AG10803 (cell line): ENCODE measurements around the gene UGT1A8.

Experiments used
- DNase-seq: peaks from one replicate; pipeline ENCODE4 v3.0.0; 2010; ENCODE audit warnings: low read depth
- H3K4me3 ChIP-seq: 2 replicates; pipeline ENCODE4 v1.5.1; 2011; ENCODE audit warnings: mild to moderate bottlenecking, low read length, control low read depth
- CTCF ChIP-seq: conservative IDR thresholded peaks from 2 replicates; pipeline ENCODE4 v1.5.1; 2011; ENCODE audit warnings: mild to moderate bottlenecking, low read length, control low read depth, inconsistent platforms

The UGT1A8 gene

GRCh38 chr2:233795735-233796171, 178.3 kb downstream of the UGT1A8 start:
- no peak overlapping the region for H3K4me3 ChIP-seq
- no peak for DNase-seq
- TF ChIP-seq CTCF: no peak

GRCh38 chr2:233796254-233796653, 178.8 kb downstream of the UGT1A8 start:
- TF ChIP-seq CTCF: no peak
- DNase-seq: no peak

GRCh38 chr2:233798335-233799086, 181.1 kb downstream of the UGT1A8 start:
- no peak overlapping the region for H3K4me3 ChIP-seq
- DNase-seq: no peak
- TF ChIP-seq CTCF: no peak

More at GRCh38 chr2:233796254-233796653, 178.8 kb downstream of the UGT1A8 start:
- H3K4me3 ChIP-seq: no peak overlapping the region

DNA sequence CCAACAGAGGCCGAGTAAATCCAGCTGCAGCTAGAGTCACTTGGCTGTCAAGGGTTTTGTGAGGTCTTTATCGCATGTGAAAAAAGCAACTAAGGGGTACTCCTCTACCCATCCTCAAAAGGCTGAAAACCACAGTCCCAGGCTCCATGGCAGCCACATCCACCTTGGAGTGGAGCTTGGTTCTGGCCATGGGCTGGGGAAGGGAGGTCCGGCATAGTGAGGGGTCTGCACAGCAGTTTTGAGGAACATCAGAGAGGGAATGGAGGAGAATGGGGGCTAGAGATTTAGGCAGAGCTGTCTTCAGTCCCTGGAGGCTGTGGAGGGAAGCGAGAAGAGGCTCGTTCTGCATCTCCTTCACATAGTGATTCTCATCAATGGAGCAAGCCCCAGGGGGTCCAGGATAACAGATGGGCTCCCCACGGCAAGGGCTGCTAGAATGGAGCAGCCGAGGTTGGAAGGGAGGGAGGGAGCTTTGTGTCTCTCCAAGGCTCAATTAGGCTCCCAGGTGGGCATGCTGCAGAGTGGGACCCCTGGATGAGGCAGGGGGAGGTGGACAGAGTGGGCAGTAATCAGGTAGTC, 181.7 kb downstream of the UGT1A8 start:
- no peak for TF ChIP-seq CTCF
- H3K4me3 ChIP-seq: no peak overlapping the region
- no peak for DNase-seq

- no peak for TF ChIP-seq CTCF
- no peak overlapping the region for H3K4me3 ChIP-seq
- DNase-seq: no peak
These were observed 182.3 kb downstream of the UGT1A8 start for GRCh38 chr2:233799716-233800115.

DNA sequence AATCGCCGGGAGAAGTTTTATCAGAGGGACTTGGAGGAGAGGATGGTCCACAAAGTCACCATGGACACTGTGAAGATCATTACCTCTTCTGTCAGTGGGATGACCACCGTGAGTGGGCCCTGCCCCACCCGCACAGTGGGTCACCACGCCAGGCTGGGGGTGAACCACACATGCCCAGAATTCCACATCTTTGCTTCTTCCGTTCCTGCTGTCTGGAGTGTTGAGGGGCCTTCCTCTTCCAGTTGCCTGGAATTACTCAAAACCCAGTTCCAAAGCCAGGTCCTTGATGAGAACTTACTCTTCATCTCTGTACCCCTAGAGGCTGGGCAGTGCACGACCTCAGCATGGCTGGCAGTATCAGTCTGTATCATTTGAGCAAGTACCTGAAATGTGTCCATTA, 182.8 kb downstream of the UGT1A8 start:
- no peak for TF ChIP-seq CTCF
- DNase-seq: no peak

More for the DNA sequence above, 182.8 kb downstream of the UGT1A8 start:
- H3K4me3 ChIP-seq: no peak overlapping the region
